ENCODE measurements around the gene TREML4. TPM values are rescaled to one million over a fixed set of nuclear protein-coding genes. Genes with fewer than 3 reads are reported as not detected.

Gene TREML4
- total RNA-seq, 6 experiments from 2014 or later: 0.10 to 0.12 TPM; not detected in 4

GRCh38 chr6:41286544-41287346 is 58.6 kb downstream of the TREML4 start, which contains the start of gene TREM1:
TSS of gene TREM1 (minus strand) at chr6:41286682. CDS start at chr6:41286655, 27 bp downstream.
- peak; percentile 64 to 83 (median 74) for ATAC-seq
- peak within 1 kb of the TSS in 2 of 3 donors; percentile 6 to 18 for H3K27ac ChIP-seq

GRCh38 chr6:41288030-41288753 is 60.0 kb downstream of the TREML4 start:
- Histone ChIP-seq H3K27ac (no peak overlapping the region), H3K9me3 (no peaks in the 10 kb centered on the region), H3K27me3 (no peaks in the 10 kb centered on the region), H3K4me3 (no peak overlapping the region), H3K36me3 (no peaks in the 10 kb centered on the region), H3K4me1 (no peaks in the 10 kb centered on the region)
- TF ChIP-seq POLR2A (IDR thresholded peaks at IDR 0.05): no peak
- no peak for TF ChIP-seq CTCF (IDR thresholded peaks at IDR 0.05)
- WGBS (ENCODE audit: insufficient coverage, low coverage, low lambda C conversion rate, missing lambda C conversion rate): 52% methylated on average over 6 of the region's 6 CpGs
- peak in 2 of 4 donors; percentile 25 to 60 for ATAC-seq
- intact Hi-C loops (cut with DNase I): no loop called here
- no peak for DNase-seq

More at GRCh38 chr6:41286544-41287346, 58.6 kb downstream of the TREML4 start, which contains the start of gene TREM1:
- H3K36me3 ChIP-seq: no peaks in the 10 kb centered on the region
- TF ChIP-seq POLR2A (IDR thresholded peaks at IDR 0.05): peak; percentile 31
- TF ChIP-seq CTCF (IDR thresholded peaks at IDR 0.05): no peak
- WGBS (ENCODE audit: insufficient coverage, low coverage, low lambda C conversion rate, missing lambda C conversion rate): 40% methylated on average over 7 of the region's 8 CpGs
- H3K4me3 ChIP-seq: no peak within 1 kb of the TSS
- intact Hi-C loops (cut with DNase I): no loop called here
- no peaks in the 10 kb centered on the region for H3K9me3 ChIP-seq
- H3K27me3 ChIP-seq: no peaks in the 10 kb centered on the region
- no peaks in the 10 kb centered on the region for H3K4me1 ChIP-seq
- peak in 1 of 3 donors; percentile 43 for DNase-seq

Small RNA genes lying within 50 kb of the gene (small RNA-seq; reads per million reads assigned to genes)
- 0 reads per million in 2 experiments for gene AL391903.2
- 0 reads per million in 2 experiments for gene AL391903.3
- gene RNA5SP207: 5.7 to 10.7 reads per million in 2 experiments

Other genes with a start within 250 kb of the TREML4 start
- 10 to 100 TPM in 4 of 6 experiments, 1 to 10 TPM in 2; 5.0 to 35.7 (median 13.5) TPM for gene UNC5CL, start 189.1 kb upstream of the TREML4 start, total RNA-seq
- gene TSPO2, start 185.9 kb upstream of the TREML4 start, total RNA-seq: under 1 TPM; 0.22 to 0.86 (median 0.52) TPM
- not detected for gene APOBEC2, start 175.1 kb upstream of the TREML4 start, total RNA-seq
- 10 to 100 TPM; 14.8 to 26.2 (median 21.7) TPM for gene OARD1, start 156.0 kb upstream of the TREML4 start, total RNA-seq
- 10 to 100 TPM in 1 of 6 experiments, 1 to 10 TPM in 5; 6.4 to 11.7 (median 7.7) TPM for gene NFYA, start 155.4 kb upstream of the TREML4 start, total RNA-seq
- gene TREML1, start 74.0 kb upstream of the TREML4 start, total RNA-seq: under 1 TPM in 3 of 6 experiments, not detected in 3; 0.43 to 0.62 (median 0.46) TPM
- gene TREM2, start 65.2 kb upstream of the TREML4 start, total RNA-seq: 1 to 10 TPM in 3 of 6 experiments, under 1 TPM in 3; 0.20 to 4.6 (median 2.3) TPM
- under 1 TPM in 4 of 6 experiments, not detected in 2; 0.06 to 0.20 (median 0.12) TPM for gene TREML2, start 27.2 kb upstream of the TREML4 start, total RNA-seq
- 1 to 10 TPM in 1 of 6 experiments, under 1 TPM in 4, not detected in 1; 0.51 to 3.3 (median 0.88) TPM for gene TREM1, start 58.3 kb downstream of the TREML4 start, total RNA-seq
- not detected for gene NCR2, start 107.3 kb downstream of the TREML4 start, total RNA-seq